Body of pancreas (tissue), 4 donors: ENCODE results near the gene NISCH. TPM values are rescaled to one million over a fixed set of nuclear protein-coding genes. Genes with fewer than 3 reads are reported as not detected.

ENCODE experiments used
- ATAC-seq: fragments of 150-250 bp; one replicate; pipeline ENCODE4 v1.9.1; 2016
- DNase-seq, 4 donors: peaks; one replicate each; pipeline ENCODE4 v3.0.0-alpha.2; 2019
- H3K27ac ChIP-seq, 4 donors: fragments of 200-600 bp; sonication (generic); 1 replicate in 3 of 4; 2 replicates in 1 of 4; pipeline versions ENCODE4 v1.5.1 to v1.6.1; 2016 to 2019; ENCODE audit warnings: mild to moderate bottlenecking in 1 of 4, mixed read lengths in 1 of 4, moderate library complexity in 1 of 4
- H3K27me3 ChIP-seq, 2 donors: fragments of 200-600 bp; sonication (generic); one replicate each; pipeline ENCODE4 v1.6.0; 2016; ENCODE audit warnings: mild to moderate bottlenecking in 1 of 2
- H3K36me3 ChIP-seq, 2 donors: fragments of 200-600 bp; sonication (generic); replicated peaks in 1 of 2; 2 replicates each; pipeline ENCODE4 v1.5.1; 2016; ENCODE audit warnings: low read depth in 2 of 2; ENCODE audit not compliant: insufficient read depth in 1 of 2
- H3K4me1 ChIP-seq: fragments of 200-600 bp; sonication (generic); one replicate; pipeline ENCODE4 v1.6.0; 2016
- H3K4me3 ChIP-seq, 2 donors: fragments of 200-600 bp; sonication (generic); 1 replicate in 1 of 2; 2 replicates in 1 of 2; pipeline ENCODE4 v1.5.1; 2016 to 2019
- H3K9me3 ChIP-seq, 3 donors: fragments of 200-600 bp; sonication (generic); 1 replicate in 2 of 3; 2 replicates in 1 of 3; pipeline ENCODE4 v1.5.1; 2016
- CTCF ChIP-seq, 7 experiments: fragments of 450-650 bp in 4 of 7; fragments of 200-600 bp in 3 of 7; sonication (generic) in 3 of 7; IDR thresholded peaks; one replicate each; pipeline ENCODE4 v1.5.1; 2016 to 2019; ENCODE audit warnings: antibody characterized with exemption in 7 of 7
- POLR2A ChIP-seq, 3 donors: fragments of 450-650 bp; IDR thresholded peaks; one replicate each; pipeline ENCODE4 v1.6.1; 2016; ENCODE audit warnings: antibody characterized with exemption in 3 of 3, mild to moderate bottlenecking in 2 of 3
- WGBS, 2 donors: methylation state at CpG; one replicate each; pipeline ENCODE4 v1.1.5; 2017; 5-methylcytosine and 5-hydroxymethylcytosine counted together
- intact Hi-C: fragments of 100-400 bp; cut with DNase I; formaldehyde crosslinking; loops from one replicate; pipeline ENCODE4 v1.15.1; 2023
- total RNA-seq, 2 donors: library from RNA; depleted of rRNA; stranded (reverse); fragments of >200 nt; gene quantifications; one replicate each; pipeline ENCODE4 v1.1.0, GENCODE V29; 2016

NISCH gene
- total RNA-seq, 2 donors from 2014 or later: 58.9 to 115 TPM

GRCh38 chr3:52488746-52489145, 33.3 kb downstream of the NISCH start:
- DNase-seq (no peak), ATAC-seq (no peak)
- Histone ChIP-seq H3K27me3 (no peaks in the 10 kb centered on the region), H3K9me3 (no peaks in the 10 kb centered on the region), H3K4me1 (peaks cover 4% of the 10 kb centered on the region), H3K27ac (no peak overlapping the region), H3K4me3 (no peak overlapping the region), H3K36me3 (peaks cover 0 to 25% of the 10 kb centered on the region in 2 donors)
- TF ChIP-seq POLR2A (IDR thresholded peaks at IDR 0.05) (no peak), CTCF (IDR thresholded peaks at IDR 0.05) (no peak)
- 82% methylated on average over 3 of the region's 3 CpGs; no CpG with 5 or more reads in 1 of the 2 donors for WGBS, 2 donors
- intact Hi-C loops: no loop called here

GRCh38 chr3:52489453-52489852, 34.0 kb downstream of the NISCH start:
- Histone ChIP-seq H3K27ac (peak overlapping the region in 1 of 4 donors; percentile 9), H3K4me3 (no peak overlapping the region), H3K4me1 (peaks cover 4% of the 10 kb centered on the region), H3K9me3 (no peaks in the 10 kb centered on the region), H3K27me3 (no peaks in the 10 kb centered on the region), H3K36me3 (peaks cover 0 to 25% of the 10 kb centered on the region in 2 donors)
- no peak for DNase-seq
- 90% methylated on average over 2 of the region's 18 CpGs; no CpG with 5 or more reads in 1 of the 2 donors for WGBS, 2 donors
- ATAC-seq: no peak
- TF ChIP-seq POLR2A (IDR thresholded peaks at IDR 0.05) (no peak), CTCF (IDR thresholded peaks at IDR 0.05) (no peak)
- intact Hi-C loops: no loop called here

DNA sequence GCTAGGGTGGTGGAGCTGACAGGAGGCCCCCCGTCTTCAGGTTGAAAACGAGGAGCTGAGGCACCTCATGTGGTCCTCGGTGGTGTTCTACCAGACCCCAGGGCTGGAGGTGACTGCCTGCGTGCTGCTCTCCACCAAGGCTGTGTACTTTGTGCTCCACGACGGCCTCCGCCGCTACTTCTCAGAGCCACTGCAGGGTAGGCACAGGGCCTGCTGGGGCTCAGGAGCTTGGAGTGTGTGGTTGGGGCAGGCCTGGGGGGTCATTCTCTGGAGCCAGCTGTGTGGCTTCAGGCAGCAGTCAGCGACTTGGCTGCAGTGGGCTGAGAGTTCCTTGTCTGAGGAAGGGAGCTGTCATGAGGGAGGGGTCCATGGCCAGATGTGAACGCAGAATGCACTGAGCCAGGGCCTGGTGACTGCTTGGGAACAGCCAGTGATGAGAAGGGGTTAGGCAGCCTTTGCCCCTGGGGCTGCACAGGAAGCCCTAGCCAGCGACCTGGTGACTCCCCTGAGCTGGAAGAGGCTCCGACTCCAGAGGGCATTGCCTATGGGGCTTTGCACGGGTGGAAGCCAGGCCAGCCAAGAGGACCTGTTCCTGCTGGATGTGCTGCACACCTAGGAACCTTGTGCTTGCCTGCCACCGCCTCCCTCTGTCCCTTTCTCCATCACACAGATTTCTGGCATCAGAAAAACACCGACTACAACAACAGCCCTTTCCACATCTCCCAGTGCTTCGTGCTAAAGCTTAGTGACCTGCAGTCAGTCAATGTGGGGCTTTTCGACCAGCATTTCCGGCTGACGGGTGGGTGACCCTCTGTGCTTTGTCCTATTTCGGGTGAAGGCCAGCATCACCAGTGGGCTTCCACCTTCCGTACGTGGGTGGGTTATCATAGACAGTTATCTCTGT, 34.9 kb downstream of the NISCH start:
- DNase-seq (no peak), ATAC-seq (no peak)
- Histone ChIP-seq H3K36me3 (peaks cover 0 to 25% of the 10 kb centered on the region in 2 donors), H3K27ac (peak overlapping the region in 2 of 4 donors; percentile 9 to 70), H3K27me3 (no peaks in the 10 kb centered on the region), H3K4me3 (no peak overlapping the region), H3K9me3 (no peaks in the 10 kb centered on the region), H3K4me1 (peaks cover 4% of the 10 kb centered on the region)
- WGBS, 2 donors: 79 to 83% methylated on average over 11 to 22 of the region's 22 CpGs
- intact Hi-C loops: no loop called here
- TF ChIP-seq CTCF (IDR thresholded peaks at IDR 0.05) (no peak), POLR2A (IDR thresholded peaks at IDR 0.05) (no peak)

DNA sequence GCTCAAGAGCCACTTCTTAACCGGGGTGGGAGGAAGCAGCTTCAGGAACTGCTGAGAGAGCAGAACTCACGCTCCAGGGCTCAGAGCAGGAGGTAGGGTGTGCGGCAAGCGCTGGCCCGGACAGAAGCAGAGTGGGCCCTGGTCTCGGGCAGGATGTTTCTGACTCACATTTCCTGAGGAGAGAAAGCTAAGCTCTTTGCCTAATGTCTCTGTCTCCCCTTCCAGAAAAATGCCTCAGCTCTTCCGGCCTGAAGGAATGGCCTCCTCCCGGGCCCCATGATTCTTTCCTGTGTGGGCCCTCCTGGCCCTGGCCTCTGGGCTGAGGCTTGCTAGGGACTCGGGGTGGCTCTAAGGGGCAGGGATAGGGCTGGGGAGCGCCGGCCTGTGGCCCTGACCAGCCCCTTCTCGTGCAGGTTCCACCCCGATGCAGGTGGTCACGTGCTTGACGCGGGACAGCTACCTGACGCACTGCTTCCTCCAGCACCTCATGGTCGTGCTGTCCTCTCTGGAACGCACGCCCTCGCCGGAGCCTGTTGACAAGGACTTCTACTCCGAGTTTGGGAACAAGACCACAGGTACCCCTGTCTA, 35.6 kb downstream of the NISCH start:
- DNase-seq: peak in 1 of 4 donors; percentile 65
- H3K36me3 ChIP-seq: peaks cover 0 to 25% of the 10 kb centered on the region in 2 donors
- intact Hi-C loops: no loop called here
- peaks cover 4% of the 10 kb centered on the region for H3K4me1 ChIP-seq
- TF ChIP-seq POLR2A (IDR thresholded peaks at IDR 0.05) (peak in 1 of 3 donors; percentile 16), CTCF (IDR thresholded peaks at IDR 0.05) (no peak)
- H3K4me3 ChIP-seq: no peak overlapping the region
- H3K9me3 ChIP-seq: no peaks in the 10 kb centered on the region
- no peaks in the 10 kb centered on the region for H3K27me3 ChIP-seq
- ATAC-seq: no peak
- 58 to 68% methylated on average over 4 to 23 of the region's 23 CpGs for WGBS, 2 donors
- peak overlapping the region in 2 of 4 donors; percentile 57 to 70 for H3K27ac ChIP-seq
